ENCODE measurements around the gene RAP2A. TPM values are rescaled to one million over a fixed set of nuclear protein-coding genes. Genes with fewer than 3 reads are reported as not detected.

Gene RAP2A
- total and polyA plus RNA-seq, 12 donors: 4.2 to 31.0 (median 20.4) TPM

DNA sequence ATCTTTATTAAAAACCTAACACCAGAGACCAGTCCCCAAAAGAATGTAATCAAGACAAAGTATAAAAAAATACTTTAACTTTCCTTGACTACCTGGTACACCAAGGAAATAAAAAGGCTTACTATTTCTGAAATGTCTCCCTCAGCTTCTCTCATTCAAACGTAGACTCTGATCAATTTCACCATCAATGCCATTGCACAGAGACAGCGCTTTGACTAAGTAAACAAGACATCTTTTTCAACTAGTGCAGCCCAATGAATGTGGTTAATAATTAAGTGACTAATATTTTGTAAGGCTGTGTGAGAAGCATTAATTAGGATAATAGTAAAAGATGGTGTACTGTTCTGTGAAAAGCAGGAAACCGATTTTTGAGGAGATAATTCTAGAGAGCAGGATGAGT lies 7.3 kb upstream of the RAP2A start:
- no peaks in the 10 kb centered on the region for H3K27me3 ChIP-seq
- H3K4me3 ChIP-seq: no peak overlapping the region
- 88 to 92% methylated on average over 3 of the region's 3 CpGs for WGBS, 2 donors
- H3K36me3 ChIP-seq: no peaks in the 10 kb centered on the region
- H3K27ac ChIP-seq: no peak overlapping the region
- no peaks in the 10 kb centered on the region for H3K9me3 ChIP-seq
- peaks cover 0 to 45% (median 15%) of the 10 kb centered on the region in 9 donors for H3K4me1 ChIP-seq
- ATAC-seq: no peak
- DNase-seq: no peak
- intact Hi-C loops (cut with DNase I): loop anchor here in 1 of 10 donors (5.0 kb wide), 1 partner anchor 314 kb away; no protein-coding TSS in a partner anchor
- TF ChIP-seq, protein P1, sequence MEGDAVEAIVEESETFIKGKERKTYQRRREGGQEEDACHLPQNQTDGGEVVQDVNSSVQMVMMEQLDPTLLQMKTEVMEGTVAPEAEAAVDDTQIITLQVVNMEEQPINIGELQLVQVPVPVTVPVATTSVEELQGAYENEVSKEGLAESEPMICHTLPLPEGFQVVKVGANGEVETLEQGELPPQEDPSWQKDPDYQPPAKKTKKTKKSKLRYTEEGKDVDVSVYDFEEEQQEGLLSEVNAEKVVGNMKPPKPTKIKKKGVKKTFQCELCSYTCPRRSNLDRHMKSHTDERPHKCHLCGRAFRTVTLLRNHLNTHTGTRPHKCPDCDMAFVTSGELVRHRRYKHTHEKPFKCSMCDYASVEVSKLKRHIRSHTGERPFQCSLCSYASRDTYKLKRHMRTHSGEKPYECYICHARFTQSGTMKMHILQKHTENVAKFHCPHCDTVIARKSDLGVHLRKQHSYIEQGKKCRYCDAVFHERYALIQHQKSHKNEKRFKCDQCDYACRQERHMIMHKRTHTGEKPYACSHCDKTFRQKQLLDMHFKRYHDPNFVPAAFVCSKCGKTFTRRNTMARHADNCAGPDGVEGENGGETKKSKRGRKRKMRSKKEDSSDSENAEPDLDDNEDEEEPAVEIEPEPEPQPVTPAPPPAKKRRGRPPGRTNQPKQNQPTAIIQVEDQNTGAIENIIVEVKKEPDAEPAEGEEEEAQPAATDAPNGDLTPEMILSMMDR (IDR thresholded peaks at IDR 0.05): no peak

- 72 to 82% methylated on average over 6 of the region's 6 CpGs for WGBS, 2 donors
- Histone ChIP-seq H3K27me3 (no peaks in the 10 kb centered on the region), H3K36me3 (no peaks in the 10 kb centered on the region), H3K9me3 (no peaks in the 10 kb centered on the region), H3K4me3 (no peak overlapping the region), H3K4me1 (peaks cover 0 to 28% (median 8%) of the 10 kb centered on the region in 9 donors), H3K27ac (peak overlapping the region in 1 of 10 donors; percentile 17)
- TF ChIP-seq, protein P1 (IDR thresholded peaks at IDR 0.05): no peak
- intact Hi-C loops (cut with DNase I): loop anchor here in 6 of 10 donors (5.0 to 10.0 kb wide), 5 partner anchors 67 to 317 kb away; partner anchors contain the start of gene MBNL2 (in 5 of the 6)
- no peak for ATAC-seq
- peak in 1 of 2 donors; percentile 5 for DNase-seq
Observed at GRCh38 chr13:97429681-97430081, 4.3 kb upstream of the RAP2A start.

GRCh38 chr13:97430296-97430695 lies 3.7 kb upstream of the RAP2A start:
- Histone ChIP-seq H3K4me1 (peaks cover 0 to 33% (median 12%) of the 10 kb centered on the region in 9 donors), H3K27me3 (no peaks in the 10 kb centered on the region), H3K36me3 (no peaks in the 10 kb centered on the region), H3K9me3 (no peaks in the 10 kb centered on the region), H3K27ac (peak overlapping the region in 1 of 10 donors; percentile 17), H3K4me3 (no peak overlapping the region)
- DNase-seq (no peak), ATAC-seq (no peak)
- intact Hi-C loops (cut with DNase I): loop anchor here in 5 of 10 donors (5.0 to 10.0 kb wide), 4 partner anchors 68 to 313 kb away; partner anchors contain the start of gene MBNL2 (in 5 of the 5)
- 67 to 74% methylated on average over 4 of the region's 4 CpGs for WGBS, 2 donors
- TF ChIP-seq, protein P1 (IDR thresholded peaks at IDR 0.05): no peak

DNA sequence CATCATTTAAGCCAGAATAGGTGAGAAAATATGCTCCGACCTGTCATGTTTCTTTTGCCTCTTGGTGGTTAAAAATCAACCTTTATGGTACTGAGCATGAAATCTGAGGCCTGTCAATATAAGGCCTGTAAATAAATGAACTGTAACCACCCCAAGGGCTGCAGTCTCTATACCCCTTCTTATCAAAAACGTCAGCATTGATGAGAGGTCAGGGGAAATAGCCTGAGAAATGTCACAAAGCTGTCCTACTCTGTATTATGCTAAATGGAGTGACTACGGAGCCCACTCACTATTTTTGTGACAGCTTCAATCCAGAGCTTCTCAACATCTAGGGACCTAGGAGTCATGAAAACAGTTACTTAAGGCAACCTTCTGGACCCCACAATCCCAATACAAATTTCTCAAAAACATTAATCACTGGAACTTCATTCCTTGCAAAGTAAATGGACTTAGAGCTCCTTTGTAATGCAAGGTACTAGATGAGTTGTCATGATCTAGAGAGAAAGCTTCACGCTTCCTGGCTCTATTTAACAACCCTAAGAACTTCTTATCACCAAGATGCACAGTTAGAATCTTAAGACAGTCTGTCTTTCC lies 2.7 kb upstream of the RAP2A start:
- no peak for ATAC-seq
- TF ChIP-seq, protein P1 (IDR thresholded peaks at IDR 0.05): no peak
- Histone ChIP-seq H3K27me3 (no peaks in the 10 kb centered on the region), H3K36me3 (no peaks in the 10 kb centered on the region), H3K9me3 (no peaks in the 10 kb centered on the region), H3K4me3 (no peak overlapping the region), H3K4me1 (peaks cover 0 to 37% (median 19%) of the 10 kb centered on the region in 9 donors), H3K27ac (peak overlapping the region in 1 of 10 donors; percentile 99)
- 76 to 80% methylated on average over 4 of the region's 4 CpGs for WGBS, 2 donors
- intact Hi-C loops (cut with DNase I): loop anchor here in 5 of 10 donors (5.0 to 10.0 kb wide), 4 partner anchors 69 to 314 kb away; partner anchors contain the start of gene MBNL2 (in 5 of the 5)
- DNase-seq: no peak

Data from heart right ventricle (tissue), 16 donors.